ENCODE results near the gene SYT14.
"Not testable (repeated sequence)": the region's sequence is repeated elsewhere in the genome, so short reads cannot be mapped to it uniquely, and the experiment has no call there.

The SYT14 gene

DNA sequence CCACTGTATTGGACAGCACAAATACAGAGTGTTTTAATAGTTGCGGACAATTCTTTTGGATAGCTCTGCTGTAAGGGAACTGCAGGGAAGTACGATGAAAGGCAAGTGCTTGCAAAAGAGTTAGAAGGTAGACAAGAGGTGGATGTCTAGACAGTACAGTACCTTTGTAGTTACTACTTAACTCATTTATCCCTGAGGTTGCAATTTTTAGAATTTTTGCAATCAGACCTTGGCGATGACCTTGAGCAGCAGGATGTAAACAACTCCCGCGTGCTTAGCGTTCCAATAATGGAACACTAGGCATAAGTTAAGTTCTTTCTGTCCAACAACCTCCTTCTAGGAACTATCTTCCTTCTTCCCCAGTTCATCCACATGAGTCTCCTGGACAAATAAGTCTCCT, 1.9 kb upstream of the SYT14 start:
- DNase-seq (ENCODE audit: low read depth in 2 of 2): no peak

GRCh38 chr1:209945377-209945776, 7.4 kb downstream of the SYT14 start:
- no peak for DNase-seq (ENCODE audit: low read depth in 2 of 2)

DNA sequence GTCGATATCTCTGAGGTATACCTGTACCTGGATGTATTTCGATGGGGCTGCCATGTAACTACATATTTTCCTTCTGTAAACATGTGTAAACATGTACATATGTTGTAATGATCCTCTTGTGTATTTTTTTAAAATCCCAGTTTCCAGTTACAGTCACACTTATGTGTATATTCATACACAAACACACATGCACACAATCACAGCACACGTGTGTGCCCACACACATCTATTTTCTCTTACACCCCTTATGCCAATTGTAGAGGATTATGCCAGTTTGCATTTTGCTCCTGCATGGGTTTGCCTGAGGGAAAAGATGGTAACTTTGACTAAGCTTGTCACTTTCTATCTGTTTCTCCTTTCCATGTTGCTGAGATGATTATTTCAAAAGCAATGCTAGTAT, 10.1 kb downstream of the SYT14 start:
- no peak for DNase-seq (ENCODE audit: low read depth in 2 of 2)

DNA sequence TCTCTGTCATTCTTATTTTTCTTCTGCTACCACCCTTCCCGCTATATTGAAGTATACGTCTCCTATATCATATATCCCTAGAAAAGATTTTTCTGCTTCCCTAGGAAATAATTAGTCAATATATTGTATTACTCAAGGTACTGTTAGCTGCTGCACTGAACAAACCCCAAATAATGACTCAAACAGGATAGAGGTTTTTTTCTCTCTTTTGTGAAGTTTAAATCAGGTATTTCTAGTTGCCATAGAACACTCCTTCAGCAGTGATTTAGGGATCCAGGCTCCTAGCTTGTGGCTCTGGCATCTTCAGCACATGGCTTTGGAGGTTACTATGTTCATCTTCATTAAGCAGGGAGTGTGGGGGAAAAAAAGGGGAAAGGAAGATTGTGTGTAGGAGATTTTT, 18.1 kb downstream of the SYT14 start:
- no peak for DNase-seq (ENCODE audit: low read depth in 2 of 2)

DNA sequence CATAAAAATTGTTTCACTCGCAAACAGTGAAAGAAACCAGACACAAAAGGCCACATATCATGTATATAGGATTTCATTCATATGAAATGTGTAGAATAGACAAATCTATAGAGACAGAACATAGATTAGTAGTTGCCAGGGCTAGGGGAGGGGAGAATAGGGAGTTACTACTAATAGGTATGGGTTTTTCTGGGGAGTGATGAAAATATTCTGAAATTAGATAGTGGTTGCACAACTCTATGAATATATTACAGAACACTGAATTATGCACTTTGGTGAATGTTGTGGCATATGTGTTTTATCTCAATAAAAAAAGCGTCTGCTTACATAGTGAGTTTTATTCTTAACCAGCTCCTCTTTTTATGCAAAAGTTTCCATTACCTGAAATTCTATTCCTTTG, 21.6 kb downstream of the SYT14 start:
- DNase-seq (ENCODE audit: low read depth in 2 of 2): no peak

- DNase-seq (ENCODE audit: low read depth in 2 of 2): no peak
These were observed 22.9 kb downstream of the SYT14 start for GRCh38 chr1:209960926-209961325.

GRCh38 chr1:209962388-209962787, 24.4 kb downstream of the SYT14 start:
- no peak for DNase-seq (ENCODE audit: low read depth in 2 of 2)

DNA sequence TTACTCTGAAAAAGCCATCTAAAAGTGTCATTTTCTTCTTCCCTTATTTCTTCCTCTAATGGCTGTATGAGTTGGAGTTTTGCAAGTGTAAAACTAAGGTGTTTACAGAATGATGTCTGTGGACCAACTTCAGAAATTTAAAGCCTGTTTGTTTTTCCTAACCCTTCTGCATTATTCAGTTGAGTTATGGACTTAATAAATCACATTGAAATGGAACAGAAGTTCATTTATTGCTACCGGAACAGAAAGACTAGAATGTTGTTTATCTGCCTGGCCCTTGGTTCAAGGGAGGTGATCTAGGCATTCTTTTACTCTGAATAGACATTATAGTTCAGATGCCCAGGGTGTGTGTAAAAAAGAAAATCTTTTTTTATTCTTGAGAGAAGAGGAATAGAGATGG, 24.8 kb downstream of the SYT14 start:
- DNase-seq (ENCODE audit: low read depth in 2 of 2): no peak

GRCh38 chr1:209965996-209966395, 28.0 kb downstream of the SYT14 start:
- no peak for DNase-seq (ENCODE audit: low read depth in 2 of 2)

GRCh38 chr1:209978721-209979120, 40.7 kb downstream of the SYT14 start:
- not testable (repeated sequence) for DNase-seq (ENCODE audit: low read depth in 2 of 2)

DNA sequence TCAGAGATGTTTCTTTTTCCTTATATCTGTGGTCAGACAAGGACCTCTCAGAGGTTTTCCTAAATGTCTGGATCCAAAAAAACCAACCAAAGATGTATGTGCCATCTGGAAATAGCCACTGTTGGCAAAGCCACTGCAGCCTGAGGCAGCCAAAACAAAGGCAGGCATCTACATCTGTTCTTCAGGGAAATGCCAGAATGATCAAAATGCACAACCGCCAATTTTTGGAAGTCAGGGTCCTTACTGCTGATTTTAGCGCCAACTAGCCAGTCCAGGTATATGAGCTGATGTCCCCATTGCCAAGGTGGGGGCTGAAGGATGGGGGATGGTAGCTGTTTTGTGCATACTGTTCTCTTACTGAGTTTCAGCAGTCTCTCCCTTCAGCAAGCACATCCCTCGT, 45.9 kb downstream of the SYT14 start:
- no peak for DNase-seq (ENCODE audit: low read depth in 2 of 2)

DNA sequence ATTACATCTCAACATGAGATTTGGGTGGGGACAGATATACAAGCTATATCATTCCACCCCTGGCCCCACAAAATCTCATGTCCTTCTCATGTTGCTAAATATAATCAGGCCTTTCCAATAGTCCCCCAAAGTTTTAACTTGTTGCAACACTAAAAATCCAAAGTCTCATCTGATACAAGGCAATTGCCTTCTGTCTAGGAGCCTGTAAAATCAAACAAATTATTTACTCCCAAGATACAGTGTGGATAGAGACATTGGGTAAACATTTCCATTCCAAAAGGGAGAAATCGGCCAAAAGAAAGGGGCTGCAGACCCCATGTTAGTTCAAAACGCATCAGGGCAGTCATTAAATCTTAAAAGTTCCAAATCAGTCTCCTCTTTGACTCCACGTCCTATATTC, 47.0 kb downstream of the SYT14 start:
- DNase-seq (ENCODE audit: low read depth in 2 of 2): no peak

GRCh38 chr1:209988706-209989105, 50.7 kb downstream of the SYT14 start:
- no peak for DNase-seq (ENCODE audit: low read depth in 2 of 2)

DNA sequence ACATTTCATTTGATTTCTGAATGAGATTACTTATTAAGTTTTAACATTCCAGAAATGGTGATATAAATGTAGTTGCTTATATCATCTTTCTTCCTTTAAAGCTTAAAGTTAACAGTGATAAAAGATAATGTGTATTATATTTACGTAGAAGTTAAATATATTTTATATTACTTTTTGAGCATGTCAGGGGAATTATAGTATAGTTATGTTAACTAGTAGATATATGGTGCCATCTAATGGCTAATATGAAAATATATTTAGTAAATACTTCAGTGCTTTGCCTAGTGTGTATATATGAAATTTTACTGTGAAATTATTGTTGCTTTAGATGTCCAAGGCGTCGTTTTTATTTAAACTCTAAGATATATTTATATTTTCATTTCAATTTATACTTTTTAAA, 51.5 kb downstream of the SYT14 start:
- DNase-seq (ENCODE audit: low read depth in 2 of 2): no peak

DNA sequence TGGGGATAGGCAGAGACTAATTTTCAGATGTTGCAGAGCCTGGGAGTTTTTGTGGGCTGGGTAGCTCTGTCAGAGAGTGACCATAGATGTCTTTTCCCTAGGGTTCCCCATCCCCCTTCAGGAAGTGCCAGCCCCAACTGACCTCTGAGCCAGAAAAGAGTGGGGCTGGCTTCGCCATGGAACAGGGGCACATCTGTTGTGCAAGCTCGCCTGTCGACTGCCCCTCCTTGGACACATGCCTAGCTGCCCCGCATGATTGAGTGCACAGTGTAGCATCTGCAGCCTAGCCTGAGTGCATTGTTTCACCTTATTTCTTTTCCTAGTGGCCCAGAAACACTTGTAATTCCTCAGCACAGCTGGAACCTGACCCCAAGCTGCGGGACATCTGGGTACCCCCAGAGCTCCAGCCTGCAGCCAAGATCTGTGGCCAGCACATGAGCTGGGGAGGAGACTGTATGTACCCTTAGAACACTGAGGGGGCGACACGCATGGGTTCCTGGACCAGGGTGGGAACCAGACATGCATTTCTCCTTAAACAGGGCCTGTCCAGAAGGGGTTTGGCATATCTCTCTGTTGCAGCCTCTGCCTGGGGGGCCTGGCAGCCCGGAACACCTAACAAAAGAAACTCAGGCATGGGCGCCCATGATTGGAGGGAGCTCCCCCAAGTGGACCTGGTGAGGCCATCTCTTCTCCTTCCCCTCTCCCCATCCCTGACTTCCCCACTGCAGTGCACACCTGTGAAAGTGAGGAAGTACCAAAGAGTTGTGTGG, 55.2 kb downstream of the SYT14 start:
- DNase-seq (ENCODE audit: low read depth in 2 of 2): no peak

DNA sequence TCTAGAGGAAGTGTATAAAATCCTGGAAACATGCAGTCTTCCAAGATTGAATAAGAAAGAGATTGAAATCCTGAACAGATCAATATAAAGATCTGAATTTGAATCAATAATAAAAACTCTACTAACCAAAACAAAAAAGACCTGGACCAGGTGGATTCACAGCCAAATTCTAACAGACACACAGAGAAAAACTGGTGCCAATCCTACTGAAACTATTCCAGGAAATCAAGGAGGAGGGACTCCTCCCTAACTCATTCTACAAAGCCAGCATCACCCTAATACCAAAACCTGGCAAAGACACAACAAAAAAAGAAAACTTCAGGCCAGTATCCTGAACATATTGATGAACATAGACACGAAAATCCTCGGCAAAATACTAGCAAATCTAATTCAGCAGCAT, 58.3 kb downstream of the SYT14 start:
- DNase-seq (ENCODE audit: low read depth in 2 of 2): no peak

DNA sequence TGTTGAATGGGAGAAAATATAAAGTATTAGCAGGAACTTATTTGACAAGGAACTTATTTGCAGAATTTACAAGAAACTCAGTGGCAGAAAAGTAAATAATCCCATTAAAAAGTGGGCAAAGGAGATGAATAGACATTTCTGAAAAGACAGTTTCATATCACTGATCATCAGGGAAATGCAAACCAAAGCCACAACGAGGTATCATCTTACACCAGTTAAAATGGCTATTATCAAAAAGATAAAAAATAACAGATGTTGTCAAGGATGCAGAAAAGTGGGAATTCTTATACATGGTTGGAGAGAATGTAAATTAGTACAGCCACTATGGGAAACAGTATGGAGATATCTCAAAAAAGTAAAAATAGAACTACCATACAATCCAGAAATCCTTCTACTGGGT, 61.0 kb downstream of the SYT14 start:
- no peak for DNase-seq (ENCODE audit: low read depth in 2 of 2)

DNA sequence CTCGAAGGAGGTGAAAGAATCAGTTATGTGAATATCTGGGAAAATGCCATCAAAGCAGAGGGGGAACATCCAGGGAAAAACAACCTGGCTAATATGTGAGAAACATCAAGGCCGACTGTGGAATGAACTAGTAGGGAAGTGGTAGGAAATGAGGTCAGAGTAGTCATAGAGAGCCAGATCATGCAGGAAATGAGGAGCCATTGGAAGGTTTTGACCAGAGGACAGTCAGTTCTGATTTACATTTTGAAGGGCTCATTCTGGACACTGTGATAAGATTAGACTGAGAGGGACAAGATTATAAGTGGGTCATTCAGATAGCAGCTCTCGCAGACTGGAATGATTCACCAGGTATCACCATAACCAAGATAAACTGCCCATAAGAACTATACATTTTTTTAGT, 63.7 kb downstream of the SYT14 start:
- DNase-seq (ENCODE audit: low read depth in 2 of 2): no peak

DNA sequence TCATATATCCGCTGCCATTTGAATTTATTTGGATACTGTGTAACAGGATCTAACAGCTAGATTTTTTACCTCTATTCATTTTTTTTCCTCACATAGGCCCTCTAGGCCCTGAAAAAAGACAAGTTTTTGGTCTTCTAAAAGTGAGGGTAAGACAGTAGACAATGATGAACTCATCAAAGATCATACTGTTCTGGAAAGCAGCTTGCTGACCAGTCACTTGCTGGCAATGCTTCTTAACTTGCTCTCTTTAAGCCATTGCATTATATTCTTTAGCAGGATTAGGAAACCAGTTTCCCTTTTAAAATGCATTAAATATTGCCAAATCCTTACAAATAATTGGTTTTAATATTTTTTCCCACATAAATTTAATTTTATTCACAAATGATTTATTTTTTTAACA, 65.5 kb downstream of the SYT14 start:
- no peak for DNase-seq (ENCODE audit: low read depth in 2 of 2)

DNA sequence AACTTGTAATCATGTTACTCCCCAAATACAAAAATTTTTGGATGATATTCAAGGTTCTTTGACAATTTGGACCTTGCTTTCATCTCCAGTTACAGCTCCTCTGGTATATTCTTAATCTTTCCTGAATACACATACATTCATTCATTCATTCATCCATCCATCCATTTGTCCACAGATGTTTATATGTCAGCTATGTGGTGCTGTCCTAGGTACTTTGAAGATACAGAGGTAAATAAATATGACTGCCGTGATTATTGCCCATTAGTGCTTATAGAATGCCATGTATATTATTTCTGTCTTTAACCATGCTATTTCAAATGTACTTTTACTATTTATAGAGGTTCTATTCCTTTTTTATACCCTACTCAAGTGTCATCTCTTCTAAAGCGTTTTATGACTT, 72.1 kb downstream of the SYT14 start:
- DNase-seq (ENCODE audit: low read depth in 2 of 2): no peak

DNA sequence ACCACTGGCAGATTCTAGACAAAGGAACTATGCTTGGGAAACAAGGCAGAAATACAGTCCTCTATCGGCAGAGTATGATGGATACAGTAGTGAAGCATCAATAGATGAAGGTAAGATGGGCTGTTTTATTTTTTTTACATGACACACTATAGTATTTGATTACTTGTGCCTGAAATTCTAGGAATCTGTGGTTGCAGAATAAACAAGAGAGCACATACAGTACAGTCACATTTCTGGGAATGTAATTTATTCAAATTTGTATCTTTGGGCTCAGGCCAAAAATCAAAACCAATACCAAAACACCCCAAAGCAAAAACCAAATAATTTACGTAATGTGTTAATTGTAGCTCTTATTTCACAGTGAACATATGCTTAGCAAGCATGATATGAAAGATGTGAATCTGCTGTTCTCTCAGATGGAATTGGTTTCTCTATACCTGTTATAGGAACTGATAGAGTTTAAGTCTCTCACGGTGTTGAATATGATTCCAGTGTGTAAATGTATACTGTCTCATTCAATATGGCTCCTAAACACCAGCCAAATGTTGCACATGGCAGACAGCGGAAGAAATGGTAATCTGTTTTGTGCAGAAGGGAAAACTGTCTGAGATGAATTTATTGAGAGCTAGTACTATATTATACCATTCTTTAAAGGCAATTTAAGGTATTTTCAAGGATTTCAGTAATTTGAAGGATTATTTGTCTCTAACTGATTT, 83.3 kb downstream of the SYT14 start:
- no peak for DNase-seq (ENCODE audit: low read depth in 2 of 2)

- DNase-seq (ENCODE audit: low read depth in 2 of 2): no peak
These were observed 84.0 kb downstream of the SYT14 start for GRCh38 chr1:210022044-210022443.

DNA sequence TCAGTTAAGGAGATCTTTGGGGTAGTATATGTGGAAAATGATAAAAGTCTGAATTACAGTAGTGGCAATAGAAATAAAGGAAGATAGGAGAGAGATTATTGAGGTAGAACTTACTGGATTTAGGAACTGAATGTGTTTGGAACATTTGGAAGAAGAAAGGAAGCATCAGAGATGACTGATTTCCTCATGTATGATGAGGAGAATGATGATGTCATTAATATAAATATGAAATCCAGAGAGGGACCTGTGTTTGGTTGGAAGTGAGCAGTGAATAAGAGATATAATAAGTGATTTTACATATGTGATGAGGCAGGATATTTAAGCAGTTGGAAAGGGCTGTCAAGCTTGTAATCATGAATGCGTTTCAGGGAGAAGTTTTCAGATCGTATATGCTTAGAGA, 86.3 kb downstream of the SYT14 start:
- no peak for DNase-seq (ENCODE audit: low read depth in 2 of 2)

GRCh38 chr1:210024996-210025395, 87.0 kb downstream of the SYT14 start:
- DNase-seq (ENCODE audit: low read depth in 2 of 2): no peak
